ENCODE measurements around the gene HFM1. TPM values are rescaled to one million over a fixed set of nuclear protein-coding genes. Genes with fewer than 3 reads are reported as not detected.
"Not testable (repeated sequence)": the region's sequence is repeated elsewhere in the genome, so short reads cannot be mapped to it uniquely, and the experiment has no call there.

The HFM1 gene
- total RNA-seq, 2 experiments from 2014 or later: 1.3 to 1.4 TPM

GRCh38 chr1:91439016-91439415 lies 34.4 kb upstream of the HFM1 start:
- CTCF ChIA-PET (ENCODE audit: unreplicated experiment): no interaction called here
- no peak overlapping the region for H3K4me3 ChIP-seq (ENCODE audit: low read depth, low read length, poor library complexity, severe bottlenecking)
- intact Hi-C loops (cut with micrococcal nuclease; ENCODE audit: unreplicated experiment): no loop called here
- no peaks in the 10 kb centered on the region for H3K4me1 ChIP-seq (ENCODE audit: insufficient read depth, low read length, poor library complexity, severe bottlenecking)
- H3K79me2 ChIP-seq (ENCODE audit: insufficient read depth, low read depth, low read length): no peaks in the 10 kb centered on the region
- H3K4me2 ChIP-seq (ENCODE audit: low read length): no peak overlapping the region
- POLR2A ChIA-PET: no interaction called here
- H3K9me2 ChIP-seq (ENCODE audit: insufficient read depth, low read length): no peaks in the 10 kb centered on the region
- no peaks in the 10 kb centered on the region for H4K20me1 ChIP-seq (ENCODE audit: insufficient read depth, low read length)
- no peak overlapping the region for H2AFZ ChIP-seq (ENCODE audit: low read length)
- no TSS peak for BruUV-seq (replicated peaks)
- no peak for DNase-seq (ENCODE audit: low spot score)
- TF ChIP-seq CTCF (conservative IDR thresholded peaks at IDR 0.05; ENCODE audit: low read length) (no peak), EZH2phosphoT487 (IDR thresholded peaks at IDR 0.05; ENCODE audit: borderline replicate concordance, low read depth, low read length) (no peak)
- H3K27ac ChIP-seq (ENCODE audit: low read depth, low read length, poor library complexity, severe bottlenecking): no peak overlapping the region
- H3K9me3 ChIP-seq (ENCODE audit: low read length): no peaks in the 10 kb centered on the region
- H3K36me3 ChIP-seq (ENCODE audit: insufficient read depth, low read length): no peaks in the 10 kb centered on the region

- ChIA-PET POLR2A (no interaction called here), CTCF (ENCODE audit: unreplicated experiment) (no interaction called here)
- TF ChIP-seq CTCF (conservative IDR thresholded peaks at IDR 0.05; ENCODE audit: low read length): no peak
- TF ChIP-seq EZH2phosphoT487 (IDR thresholded peaks at IDR 0.05; ENCODE audit: borderline replicate concordance, low read depth, low read length): no peak
Observed at GRCh38 chr1:91428182-91428798, 23.7 kb upstream of the HFM1 start.

GRCh38 chr1:91427741-91428140 lies 23.1 kb upstream of the HFM1 start:
- ChIA-PET CTCF (ENCODE audit: unreplicated experiment) (no interaction called here), POLR2A (no interaction called here)
- intact Hi-C loops (cut with micrococcal nuclease; ENCODE audit: unreplicated experiment): no loop called here

More at GRCh38 chr1:91428182-91428798, 23.7 kb upstream of the HFM1 start:
- H3K79me2 ChIP-seq (ENCODE audit: insufficient read depth, low read depth, low read length): no peaks in the 10 kb centered on the region
- no peak for DNase-seq (ENCODE audit: low spot score)
- H4K20me1 ChIP-seq (ENCODE audit: insufficient read depth, low read length): no peaks in the 10 kb centered on the region
- H3K4me2 ChIP-seq (ENCODE audit: low read length): no peak overlapping the region
- no peaks in the 10 kb centered on the region for H3K9me2 ChIP-seq (ENCODE audit: insufficient read depth, low read length)
- H3K4me1 ChIP-seq (ENCODE audit: insufficient read depth, low read length, poor library complexity, severe bottlenecking): no peaks in the 10 kb centered on the region
- H3K36me3 ChIP-seq (ENCODE audit: insufficient read depth, low read length): no peaks in the 10 kb centered on the region
- no peak overlapping the region for H2AFZ ChIP-seq (ENCODE audit: low read length)
- H3K4me3 ChIP-seq (ENCODE audit: low read depth, low read length, poor library complexity, severe bottlenecking): no peak overlapping the region
- no peaks in the 10 kb centered on the region for H3K9me3 ChIP-seq (ENCODE audit: low read length)
- H3K27ac ChIP-seq (ENCODE audit: low read depth, low read length, poor library complexity, severe bottlenecking): no peak overlapping the region
- no TSS peak for BruUV-seq (replicated peaks)
- intact Hi-C loops (cut with micrococcal nuclease; ENCODE audit: unreplicated experiment): no loop called here

GRCh38 chr1:91422523-91422922 lies 17.9 kb upstream of the HFM1 start:
- DNase-seq (ENCODE audit: low spot score); H3K4me1 ChIP-seq (ENCODE audit: insufficient read depth, low read length, poor library complexity, severe bottlenecking); intact Hi-C loops (cut with micrococcal nuclease; ENCODE audit: unreplicated experiment); CTCF ChIA-PET (ENCODE audit: unreplicated experiment); H3K4me3 ChIP-seq (ENCODE audit: low read depth, low read length, poor library complexity, severe bottlenecking); H3K27ac ChIP-seq (ENCODE audit: low read depth, low read length, poor library complexity, severe bottlenecking); H3K36me3 ChIP-seq (ENCODE audit: insufficient read depth, low read length); POLR2A ChIA-PET; H2AFZ ChIP-seq (ENCODE audit: low read length); H3K4me2 ChIP-seq (ENCODE audit: low read length); H4K20me1 ChIP-seq (ENCODE audit: insufficient read depth, low read length); H3K79me2 ChIP-seq (ENCODE audit: insufficient read depth, low read depth, low read length); H3K9me2 ChIP-seq (ENCODE audit: insufficient read depth, low read length); BruUV-seq (replicated peaks); H3K9me3 ChIP-seq (ENCODE audit: low read length): not testable (repeated sequence)

More at GRCh38 chr1:91427741-91428140, 23.1 kb upstream of the HFM1 start:
- Histone ChIP-seq H3K9me3 (ENCODE audit: low read length) (no peaks in the 10 kb centered on the region), H2AFZ (ENCODE audit: low read length) (no peak overlapping the region), H3K4me2 (ENCODE audit: low read length) (no peak overlapping the region), H3K4me1 (ENCODE audit: insufficient read depth, low read length, poor library complexity, severe bottlenecking) (no peaks in the 10 kb centered on the region), H3K27ac (ENCODE audit: low read depth, low read length, poor library complexity, severe bottlenecking) (no peak overlapping the region), H3K79me2 (ENCODE audit: insufficient read depth, low read depth, low read length) (no peaks in the 10 kb centered on the region), H3K9me2 (ENCODE audit: insufficient read depth, low read length) (no peaks in the 10 kb centered on the region), H3K4me3 (ENCODE audit: low read depth, low read length, poor library complexity, severe bottlenecking) (no peak overlapping the region), H3K36me3 (ENCODE audit: insufficient read depth, low read length) (no peaks in the 10 kb centered on the region), H4K20me1 (ENCODE audit: insufficient read depth, low read length) (no peaks in the 10 kb centered on the region)
- DNase-seq (ENCODE audit: low spot score): no peak
- no peak for TF ChIP-seq CTCF (conservative IDR thresholded peaks at IDR 0.05; ENCODE audit: low read length)
- no peak for TF ChIP-seq EZH2phosphoT487 (IDR thresholded peaks at IDR 0.05; ENCODE audit: borderline replicate concordance, low read depth, low read length)
- no TSS peak for BruUV-seq (replicated peaks)

Data from OCI-LY7 (cell line).